ENCODE measurements around the gene NUDT3. TPM values are rescaled to one million over a fixed set of nuclear protein-coding genes. Genes with fewer than 3 reads are reported as not detected.

NUDT3 gene
- total RNA-seq, 1 donor from 2014 or later = 16.7 TPM

DNA sequence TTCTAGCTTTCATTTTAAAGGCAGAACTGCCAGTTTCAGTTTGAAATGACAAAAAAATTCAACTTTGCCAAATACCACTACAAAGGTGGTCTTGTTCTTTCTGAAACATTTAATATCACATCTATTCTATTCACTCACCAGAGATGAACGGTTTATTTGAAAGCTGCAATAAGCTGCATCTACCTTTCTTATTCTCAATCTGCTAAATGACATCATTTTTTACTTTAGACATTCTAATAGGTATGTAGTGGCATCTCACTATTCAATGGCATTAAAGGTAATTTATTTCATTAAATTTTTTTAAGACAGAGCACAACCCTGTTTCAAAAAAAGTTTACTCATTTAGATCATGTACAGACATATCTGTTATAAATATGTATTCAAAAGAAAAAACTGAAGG lies 77.2 kb downstream of the NUDT3 start:
- peaks cover 7% of the 10 kb centered on the region for H3K4me1 Mint-ChIP-seq (ENCODE audit: low read depth, unreplicated experiment)
- DNase-seq (ENCODE audit: low read depth) (no peak), FAIRE-seq (no peak)
- Histone ChIP-seq H3K27ac (ENCODE audit: low read depth, low read length) (no peak overlapping the region), H3K9me3 (ENCODE audit: insufficient read depth, low read depth, low read length) (no peaks in the 10 kb centered on the region), H4K20me1 (ENCODE audit: insufficient read depth, low read length) (peaks cover 60% of the 10 kb centered on the region), H3K9ac (ENCODE audit: low read length) (no peak overlapping the region), H3K4me2 (ENCODE audit: low read length) (no peak overlapping the region), H3K27me3 (ENCODE audit: insufficient read depth, low read length) (no peaks in the 10 kb centered on the region), H3K4me3 (ENCODE audit: insufficient read depth, low read depth, low read length) (no peak overlapping the region), H3K79me2 (ENCODE audit: insufficient read depth, low read length) (peaks cover 69% of the 10 kb centered on the region), H3K36me3 (ENCODE audit: insufficient read depth, low read length) (no peaks in the 10 kb centered on the region), H3K4me1 (ENCODE audit: insufficient read depth, low read length) (no peaks in the 10 kb centered on the region), H2AFZ (ENCODE audit: low read depth, low read length) (no peak overlapping the region)
- H3K36me3 Mint-ChIP-seq (ENCODE audit: low read depth, unreplicated experiment) = no peaks in the 10 kb centered on the region
- H3K4me3 Mint-ChIP-seq (ENCODE audit: unreplicated experiment) = no peak overlapping the region
- no peak for TF ChIP-seq EZH2 (IDR thresholded peaks at IDR 0.05; ENCODE audit: insufficient read depth, low read length)
- TF ChIP-seq, protein P1, sequence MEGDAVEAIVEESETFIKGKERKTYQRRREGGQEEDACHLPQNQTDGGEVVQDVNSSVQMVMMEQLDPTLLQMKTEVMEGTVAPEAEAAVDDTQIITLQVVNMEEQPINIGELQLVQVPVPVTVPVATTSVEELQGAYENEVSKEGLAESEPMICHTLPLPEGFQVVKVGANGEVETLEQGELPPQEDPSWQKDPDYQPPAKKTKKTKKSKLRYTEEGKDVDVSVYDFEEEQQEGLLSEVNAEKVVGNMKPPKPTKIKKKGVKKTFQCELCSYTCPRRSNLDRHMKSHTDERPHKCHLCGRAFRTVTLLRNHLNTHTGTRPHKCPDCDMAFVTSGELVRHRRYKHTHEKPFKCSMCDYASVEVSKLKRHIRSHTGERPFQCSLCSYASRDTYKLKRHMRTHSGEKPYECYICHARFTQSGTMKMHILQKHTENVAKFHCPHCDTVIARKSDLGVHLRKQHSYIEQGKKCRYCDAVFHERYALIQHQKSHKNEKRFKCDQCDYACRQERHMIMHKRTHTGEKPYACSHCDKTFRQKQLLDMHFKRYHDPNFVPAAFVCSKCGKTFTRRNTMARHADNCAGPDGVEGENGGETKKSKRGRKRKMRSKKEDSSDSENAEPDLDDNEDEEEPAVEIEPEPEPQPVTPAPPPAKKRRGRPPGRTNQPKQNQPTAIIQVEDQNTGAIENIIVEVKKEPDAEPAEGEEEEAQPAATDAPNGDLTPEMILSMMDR (IDR thresholded peaks at IDR 0.05; ENCODE audit: insufficient read depth, low read depth, low read length) = no peak
- no peak overlapping the region for H3K27ac Mint-ChIP-seq (ENCODE audit: unreplicated experiment)
- H3K27me3 Mint-ChIP-seq (ENCODE audit: low read depth, unreplicated experiment) = no peaks in the 10 kb centered on the region
- H3K9me3 Mint-ChIP-seq (ENCODE audit: unreplicated experiment) = no peaks in the 10 kb centered on the region

DNA sequence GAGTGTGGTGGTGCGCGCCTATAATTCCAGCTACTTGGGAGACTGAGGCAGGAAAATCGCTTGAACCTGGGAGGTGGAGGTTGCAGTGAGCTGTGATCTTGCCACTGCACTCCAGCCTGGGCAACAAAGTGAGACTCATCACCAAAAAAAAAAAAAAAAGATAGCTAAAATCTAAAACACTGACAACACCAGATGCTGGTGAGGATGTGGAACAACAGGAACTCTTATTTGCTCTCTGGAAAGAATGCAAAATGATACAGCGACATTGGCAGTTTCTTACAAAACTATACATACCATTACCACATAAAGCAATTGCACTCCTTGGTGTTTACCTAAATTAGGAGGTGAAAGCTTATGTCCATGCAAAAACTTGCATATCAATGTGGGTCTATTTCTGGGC lies 80.2 kb downstream of the NUDT3 start:
- FAIRE-seq (no peak), DNase-seq (ENCODE audit: low read depth) (no peak)
- H3K4me3 Mint-ChIP-seq (ENCODE audit: unreplicated experiment) = no peak overlapping the region
- H3K27ac Mint-ChIP-seq (ENCODE audit: unreplicated experiment) = no peak overlapping the region
- H4K20me1 ChIP-seq (ENCODE audit: insufficient read depth, low read length) = peaks cover 60% of the 10 kb centered on the region
- TF ChIP-seq, protein P1 (IDR thresholded peaks at IDR 0.05; ENCODE audit: insufficient read depth, low read depth, low read length) = no peak
- no peak for TF ChIP-seq EZH2 (IDR thresholded peaks at IDR 0.05; ENCODE audit: insufficient read depth, low read length)
- no peak overlapping the region for H3K27ac ChIP-seq (ENCODE audit: low read depth, low read length)
- H3K4me3 ChIP-seq (ENCODE audit: insufficient read depth, low read depth, low read length) = no peak overlapping the region
- H2AFZ ChIP-seq (ENCODE audit: low read depth, low read length) = no peak overlapping the region
- H3K9me3 ChIP-seq (ENCODE audit: insufficient read depth, low read depth, low read length) = no peaks in the 10 kb centered on the region
- H3K36me3 Mint-ChIP-seq (ENCODE audit: low read depth, unreplicated experiment) = peaks cover 3% of the 10 kb centered on the region
- no peaks in the 10 kb centered on the region for H3K4me1 ChIP-seq (ENCODE audit: insufficient read depth, low read length)
- no peaks in the 10 kb centered on the region for H3K36me3 ChIP-seq (ENCODE audit: insufficient read depth, low read length)
- H3K9ac ChIP-seq (ENCODE audit: low read length) = no peak overlapping the region
- H3K4me1 Mint-ChIP-seq (ENCODE audit: low read depth, unreplicated experiment) = peaks cover 7% of the 10 kb centered on the region
- peaks cover 72% of the 10 kb centered on the region for H3K79me2 ChIP-seq (ENCODE audit: insufficient read depth, low read length)
- no peaks in the 10 kb centered on the region for H3K9me3 Mint-ChIP-seq (ENCODE audit: unreplicated experiment)
- H3K4me2 ChIP-seq (ENCODE audit: low read length) = no peak overlapping the region
- H3K27me3 Mint-ChIP-seq (ENCODE audit: low read depth, unreplicated experiment) = no peaks in the 10 kb centered on the region
- no peaks in the 10 kb centered on the region for H3K27me3 ChIP-seq (ENCODE audit: insufficient read depth, low read length)

DNA sequence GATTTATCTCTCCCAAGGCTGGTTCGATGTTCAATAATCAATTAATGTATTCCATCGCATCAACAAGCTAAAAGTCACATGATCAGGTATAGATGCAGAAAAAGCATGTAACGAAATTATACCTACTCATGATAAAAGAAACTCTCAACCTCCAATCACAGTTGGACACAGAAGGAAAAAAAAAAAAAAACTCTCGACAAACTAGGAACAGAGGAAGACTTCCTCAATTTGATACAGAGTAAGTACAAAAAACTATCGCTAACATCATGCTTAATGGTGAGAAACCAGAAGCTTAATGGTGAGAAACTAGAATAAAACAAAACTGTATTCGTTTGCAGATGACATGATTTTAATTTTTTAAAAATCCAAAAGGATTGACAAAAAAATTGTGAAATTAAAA lies 81.7 kb downstream of the NUDT3 start:
- FAIRE-seq = no peak
- no peak for DNase-seq (ENCODE audit: low read depth)
- Histone ChIP-seq H3K9me3 (ENCODE audit: insufficient read depth, low read depth, low read length) (no peaks in the 10 kb centered on the region), H3K9ac (ENCODE audit: low read length) (no peak overlapping the region), H3K36me3 (ENCODE audit: insufficient read depth, low read length) (no peaks in the 10 kb centered on the region), H4K20me1 (ENCODE audit: insufficient read depth, low read length) (peaks cover 55% of the 10 kb centered on the region), H3K4me2 (ENCODE audit: low read length) (no peak overlapping the region), H3K79me2 (ENCODE audit: insufficient read depth, low read length) (peaks cover 61% of the 10 kb centered on the region), H3K27ac (ENCODE audit: low read depth, low read length) (no peak overlapping the region), H3K27me3 (ENCODE audit: insufficient read depth, low read length) (no peaks in the 10 kb centered on the region), H3K4me1 (ENCODE audit: insufficient read depth, low read length) (no peaks in the 10 kb centered on the region), H2AFZ (ENCODE audit: low read depth, low read length) (no peak overlapping the region), H3K4me3 (ENCODE audit: insufficient read depth, low read depth, low read length) (no peak overlapping the region)
- peaks cover 3% of the 10 kb centered on the region for H3K36me3 Mint-ChIP-seq (ENCODE audit: low read depth, unreplicated experiment)
- TF ChIP-seq EZH2 (IDR thresholded peaks at IDR 0.05; ENCODE audit: insufficient read depth, low read length) = no peak
- TF ChIP-seq, protein P1 (IDR thresholded peaks at IDR 0.05; ENCODE audit: insufficient read depth, low read depth, low read length) = no peak
- H3K27ac Mint-ChIP-seq (ENCODE audit: unreplicated experiment) = no peak overlapping the region
- no peaks in the 10 kb centered on the region for H3K9me3 Mint-ChIP-seq (ENCODE audit: unreplicated experiment)
- no peaks in the 10 kb centered on the region for H3K27me3 Mint-ChIP-seq (ENCODE audit: low read depth, unreplicated experiment)
- H3K4me3 Mint-ChIP-seq (ENCODE audit: unreplicated experiment) = no peak overlapping the region
- no peaks in the 10 kb centered on the region for H3K4me1 Mint-ChIP-seq (ENCODE audit: low read depth, unreplicated experiment)

Measured in astrocyte (in vitro differentiated cells and primary cell).